Stimulated activated CD4-positive, alpha-beta T cell treated with anti-CD3 and anti-CD28 coated beads, Interleukin-1b, Interleukin-23, amount 100 ng/mL, for 1 hour (primary cell): Measurements from ENCODE around the gene FTO.

Experiments
- DNase-seq, 2 donors: peaks; one replicate each; pipeline ENCODE4 v3.0.0-alpha.2; 2020; ENCODE audit warnings: low read depth in 2 of 2

FTO gene

DNA sequence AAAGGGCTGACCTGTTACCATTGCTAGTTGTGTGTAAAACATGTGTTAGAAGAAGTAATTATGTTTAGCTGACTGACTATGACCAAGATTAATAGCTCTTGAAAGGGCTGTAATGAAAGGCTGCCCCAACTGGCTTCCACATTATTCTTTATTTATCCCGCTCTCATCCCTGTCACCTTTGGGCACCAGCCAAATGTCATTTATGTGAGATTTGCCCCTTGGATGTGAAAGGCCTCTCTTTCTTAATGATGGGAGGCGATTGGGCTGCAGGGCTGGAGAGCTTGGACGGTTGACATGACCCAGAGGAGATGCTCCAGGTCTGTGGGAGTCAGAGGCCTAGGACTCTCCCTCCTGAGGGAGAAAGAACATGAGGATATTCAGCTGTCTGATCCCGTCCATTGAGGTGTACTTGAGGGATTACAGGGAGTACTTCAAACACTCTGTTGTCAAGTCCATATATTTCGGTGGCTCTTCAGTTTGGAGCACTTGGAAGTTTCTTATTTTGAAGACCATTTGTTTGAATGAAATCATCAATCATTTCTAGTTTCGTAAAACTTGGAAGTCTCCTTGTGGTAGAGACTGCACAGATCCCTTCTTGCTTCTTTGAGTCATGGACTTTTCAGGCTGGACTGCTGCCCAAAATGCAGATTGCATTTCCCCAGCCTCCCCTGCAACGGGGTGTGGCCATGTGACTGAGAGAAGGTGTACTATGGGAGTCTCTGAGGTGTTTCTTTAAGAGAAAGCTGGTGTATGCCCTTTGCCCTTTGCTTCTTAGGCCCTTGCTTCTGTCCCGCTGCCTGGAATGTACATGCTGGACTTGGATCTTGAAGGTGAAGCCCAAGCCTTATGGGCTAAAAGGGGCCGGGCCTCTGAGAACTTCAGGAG lies 51.3 kb downstream of the FTO start:
- no peak for DNase-seq

DNA sequence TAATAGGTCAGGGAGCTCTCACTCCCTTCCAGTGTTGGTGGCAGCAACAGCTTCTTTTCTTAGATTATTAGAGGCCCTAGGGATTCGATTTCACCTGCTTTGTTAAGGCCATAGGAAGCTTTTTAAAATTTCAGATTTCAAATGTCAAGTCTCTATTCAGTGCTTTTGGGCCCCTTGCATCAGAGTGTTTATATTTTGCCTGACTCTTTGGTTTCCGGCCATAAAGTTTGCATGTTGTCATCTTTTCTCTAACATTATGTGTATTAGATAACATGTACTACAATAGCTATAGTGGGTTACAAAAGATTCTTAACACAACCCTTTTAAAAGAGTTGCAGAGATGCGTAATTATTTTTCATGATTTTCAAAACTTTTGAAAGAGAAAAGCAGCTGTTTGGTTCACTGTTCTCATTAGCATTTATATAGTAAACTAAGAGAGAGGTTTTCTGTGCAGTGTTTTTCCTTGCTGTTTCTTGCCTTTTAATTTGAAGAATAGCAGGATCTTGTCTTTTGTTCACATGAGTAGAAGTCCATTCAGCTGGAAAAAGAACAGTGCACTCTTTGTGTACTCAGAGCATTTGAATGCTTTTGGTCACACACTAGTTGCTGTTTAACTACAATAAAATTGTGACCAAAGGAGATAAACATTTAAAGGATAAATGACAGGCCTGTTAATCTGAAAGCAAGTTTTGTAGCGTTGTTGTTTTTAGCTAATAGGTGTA lies 52.5 kb downstream of the FTO start:
- DNase-seq = no peak

DNA sequence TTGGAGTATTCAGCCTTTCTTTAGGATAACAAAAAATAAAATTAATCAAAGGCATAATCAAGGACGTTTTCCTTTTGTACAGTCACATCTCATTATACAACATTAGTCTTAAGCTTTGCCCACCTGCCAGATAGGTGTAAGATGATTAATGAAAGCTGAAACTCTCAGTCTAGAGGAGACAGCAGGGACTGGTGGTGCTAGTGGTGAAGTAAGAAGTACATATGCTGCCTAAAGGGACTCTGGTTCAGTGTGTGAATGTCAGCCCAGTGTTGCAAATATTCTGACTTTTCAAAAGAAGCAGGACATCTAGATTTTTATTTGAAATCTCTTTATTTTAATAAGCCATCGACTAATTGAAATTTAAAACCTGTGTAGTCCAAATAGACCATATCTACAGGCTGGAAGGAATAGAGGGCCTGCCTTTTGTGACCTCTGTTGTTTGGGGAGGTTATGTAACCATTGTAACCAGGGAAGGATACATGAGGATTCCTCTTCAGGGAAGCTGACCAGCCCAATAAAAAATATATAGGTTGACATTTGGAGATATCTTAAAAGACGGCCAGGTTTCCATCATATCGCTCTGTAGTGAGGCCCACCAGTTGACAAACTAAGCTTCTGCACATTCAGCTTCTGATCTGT lies 54.1 kb downstream of the FTO start:
- DNase-seq = no peak

DNA sequence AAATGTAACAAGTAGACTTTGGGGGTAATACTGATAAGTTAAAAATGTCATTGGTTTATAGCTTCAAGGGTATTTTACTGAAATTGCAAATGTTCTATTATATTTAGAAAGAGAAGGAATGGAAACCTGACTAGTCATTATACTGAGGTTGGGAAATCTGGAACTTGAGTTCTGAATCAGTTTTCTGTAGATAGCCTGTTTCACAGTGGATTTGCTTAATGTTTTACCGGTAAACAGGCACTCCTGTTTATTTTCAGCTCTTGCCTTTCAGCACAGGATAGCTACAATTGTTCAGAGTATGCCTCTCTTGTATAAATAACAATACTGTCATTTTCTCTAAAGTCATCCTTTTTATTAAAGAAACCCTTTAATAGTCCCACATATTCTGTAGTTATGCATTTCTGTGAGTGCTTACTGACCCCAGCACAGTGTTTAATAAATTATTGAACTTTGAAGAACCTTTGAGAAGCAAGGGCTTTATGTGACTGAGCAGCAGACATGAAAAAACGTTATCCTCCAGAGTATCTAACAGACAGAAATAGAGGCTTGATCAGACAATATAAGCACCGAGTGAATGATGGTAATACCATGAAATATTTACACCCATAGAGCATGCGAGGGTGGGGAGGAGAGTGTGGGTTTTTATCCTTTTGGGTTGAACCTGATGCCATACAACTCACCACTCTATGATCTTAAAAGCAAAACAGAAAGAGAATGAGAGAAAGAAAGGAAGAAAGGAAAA lies 58.2 kb downstream of the FTO start:
- no peak for DNase-seq

DNA sequence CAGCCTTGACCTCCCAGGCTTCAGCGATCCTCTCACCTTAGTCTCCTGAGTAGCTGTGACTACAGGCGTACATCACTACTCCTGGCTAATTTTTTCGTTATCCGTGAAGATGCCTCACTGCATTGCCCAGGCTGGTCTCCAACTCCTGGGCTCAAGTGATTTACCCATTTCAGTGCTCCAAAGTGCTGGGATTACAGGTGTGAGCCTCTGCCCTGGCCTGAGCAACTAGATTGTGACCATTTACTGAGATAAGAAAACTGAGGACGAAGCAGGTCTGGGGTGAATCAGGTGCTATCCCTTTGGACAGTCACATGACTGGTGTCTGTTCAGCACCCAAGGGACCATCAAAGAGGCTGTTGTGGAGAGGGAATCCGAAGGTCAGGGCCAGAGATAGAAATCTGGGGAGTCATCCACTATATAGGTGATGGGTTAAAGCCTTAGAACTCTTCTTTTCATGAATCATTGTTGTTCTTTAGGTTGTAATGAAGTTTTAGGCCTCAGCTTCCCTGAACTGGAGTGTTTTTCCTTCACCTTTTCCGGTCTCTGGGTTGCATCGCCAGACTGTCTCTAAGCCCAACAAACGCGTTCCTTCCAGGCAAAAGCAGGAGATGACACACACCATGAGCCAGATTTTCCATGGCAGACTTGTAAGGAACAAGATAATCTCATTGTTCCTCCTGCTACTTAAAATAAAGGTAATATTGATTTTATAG lies 62.5 kb downstream of the FTO start:
- DNase-seq = no peak

DNA sequence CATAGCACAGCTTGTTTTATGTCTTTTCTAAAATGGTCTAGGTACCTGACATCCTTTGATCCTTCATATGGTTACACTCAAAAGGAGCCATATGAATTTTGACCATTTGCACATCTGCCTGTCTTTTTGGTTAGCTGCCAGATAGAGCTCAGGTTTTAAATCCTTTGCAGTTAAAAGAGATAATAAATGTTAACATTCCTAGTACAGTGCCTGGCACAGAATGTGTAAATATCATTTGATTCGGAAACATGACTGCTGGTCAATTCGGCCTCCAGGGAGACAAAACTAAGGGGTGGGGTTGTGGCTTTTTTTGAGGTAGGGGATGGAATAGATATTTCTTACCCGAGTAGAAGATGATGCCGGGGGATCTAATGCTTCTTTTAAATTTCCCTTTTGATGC lies 64.2 kb downstream of the FTO start:
- DNase-seq = no peak

DNA sequence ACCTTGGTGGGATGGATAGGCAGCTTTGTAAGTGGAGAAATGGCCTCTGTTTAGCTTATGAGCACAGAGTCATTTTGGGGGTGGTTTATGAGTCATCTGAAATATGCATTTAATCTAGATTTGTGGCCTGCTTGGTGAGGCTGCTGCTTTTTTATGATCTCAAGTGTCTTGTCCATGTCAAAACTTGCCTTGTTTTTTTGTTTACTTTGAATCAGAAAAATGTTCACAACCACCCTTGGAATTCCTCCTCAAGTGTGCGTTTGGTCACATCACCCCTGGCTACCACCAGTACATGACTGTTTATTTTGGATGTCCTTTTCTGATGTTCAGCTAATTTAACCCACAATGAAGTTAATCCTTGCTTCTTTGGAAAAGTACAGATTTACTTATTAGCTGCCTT lies 64.6 kb downstream of the FTO start:
- DNase-seq = no peak

DNA sequence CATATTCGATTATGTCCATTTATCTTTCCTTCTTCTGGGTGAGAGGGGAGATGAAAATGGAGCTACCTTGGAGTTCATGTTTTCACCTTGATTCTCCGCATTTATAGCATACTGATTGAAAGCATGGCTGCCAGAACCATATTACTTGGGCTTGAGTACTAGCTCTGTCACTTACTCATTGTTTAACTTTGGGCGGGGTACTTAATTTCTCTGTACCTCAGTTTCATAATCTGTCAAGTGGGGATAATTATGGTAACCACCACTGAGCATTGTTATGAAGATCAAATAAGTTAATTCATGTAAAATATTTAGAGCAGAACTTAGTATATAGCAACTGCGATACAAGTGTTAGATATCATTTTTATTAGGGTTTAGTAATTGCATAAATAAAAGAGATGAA lies 65.2 kb downstream of the FTO start:
- no peak for DNase-seq

DNA sequence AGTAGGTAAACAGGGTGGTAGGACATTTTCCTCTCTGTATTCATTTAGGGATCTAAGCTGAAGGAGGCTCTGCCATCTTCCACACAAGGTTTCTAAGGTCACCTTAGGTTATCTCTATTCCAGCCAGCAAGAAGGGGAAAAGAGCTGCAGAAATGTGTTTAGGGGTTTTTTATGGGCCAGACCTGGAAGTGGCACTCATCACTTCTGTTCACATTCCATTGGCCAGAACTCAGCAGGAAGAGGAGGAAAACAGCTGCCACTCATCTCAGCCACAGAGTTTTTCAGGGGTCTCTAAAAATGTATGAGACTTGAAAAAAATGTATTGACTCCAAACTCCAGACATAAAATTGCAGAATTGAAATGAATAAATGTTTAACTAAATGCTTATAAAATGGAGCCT lies 65.8 kb downstream of the FTO start:
- no peak for DNase-seq

DNA sequence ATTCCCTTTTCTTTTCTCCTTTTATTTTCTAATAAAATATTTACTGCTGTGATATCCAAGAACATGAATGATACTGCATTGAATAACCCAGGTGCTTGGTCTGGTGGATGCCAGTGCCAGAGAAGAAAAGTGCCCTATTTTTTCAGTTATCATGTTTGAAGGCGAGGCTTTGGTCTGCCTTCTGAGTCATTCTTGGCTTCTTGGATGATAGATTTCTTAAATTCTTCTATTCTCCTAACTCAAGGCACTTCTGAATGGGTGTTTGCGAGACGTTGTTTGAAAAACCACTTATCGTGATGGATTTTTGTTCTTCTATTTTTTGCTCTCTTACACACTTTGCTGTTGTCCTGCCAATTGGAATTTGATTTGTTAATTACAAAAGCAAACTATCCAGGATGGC lies 66.7 kb downstream of the FTO start:
- DNase-seq = no peak

DNA sequence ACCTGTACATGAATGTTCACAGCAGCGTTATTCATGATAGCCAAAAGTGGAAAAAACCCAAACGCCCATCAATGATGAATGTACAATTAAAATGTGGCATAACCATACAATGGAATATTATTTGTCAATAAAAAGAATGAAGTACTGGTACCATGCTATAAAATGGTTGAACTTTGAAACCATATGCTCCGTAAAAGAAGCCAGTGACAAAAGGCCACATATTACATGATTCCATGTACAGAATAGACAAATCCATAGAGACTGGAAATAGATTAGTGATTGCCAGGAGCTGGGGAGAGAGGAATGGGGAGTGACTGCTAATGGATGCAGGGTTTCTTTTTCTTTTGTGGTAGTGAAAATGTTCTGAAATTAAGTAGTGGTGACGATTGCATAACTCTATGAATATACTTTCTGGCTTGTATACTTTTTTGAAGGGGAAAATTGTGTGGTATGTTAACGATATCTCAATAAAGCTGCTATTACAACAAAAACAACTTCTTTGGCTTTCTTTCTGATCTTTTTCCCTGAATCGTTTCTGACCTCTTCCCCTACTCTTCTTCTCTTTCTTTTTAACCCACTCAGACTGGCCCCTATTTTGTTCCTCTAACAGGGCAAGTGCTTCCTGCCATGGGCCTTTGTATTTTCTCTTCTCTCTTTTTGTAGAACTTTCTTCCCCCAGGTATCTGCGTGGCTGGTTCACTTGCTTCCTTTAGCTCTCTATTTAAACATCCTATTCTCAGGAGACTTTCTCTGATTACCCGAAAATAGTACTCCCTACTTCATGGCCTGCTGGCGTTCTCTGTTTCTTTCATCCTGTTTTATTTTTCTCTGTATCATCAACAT lies 67.9 kb downstream of the FTO start:
- DNase-seq = no peak

DNA sequence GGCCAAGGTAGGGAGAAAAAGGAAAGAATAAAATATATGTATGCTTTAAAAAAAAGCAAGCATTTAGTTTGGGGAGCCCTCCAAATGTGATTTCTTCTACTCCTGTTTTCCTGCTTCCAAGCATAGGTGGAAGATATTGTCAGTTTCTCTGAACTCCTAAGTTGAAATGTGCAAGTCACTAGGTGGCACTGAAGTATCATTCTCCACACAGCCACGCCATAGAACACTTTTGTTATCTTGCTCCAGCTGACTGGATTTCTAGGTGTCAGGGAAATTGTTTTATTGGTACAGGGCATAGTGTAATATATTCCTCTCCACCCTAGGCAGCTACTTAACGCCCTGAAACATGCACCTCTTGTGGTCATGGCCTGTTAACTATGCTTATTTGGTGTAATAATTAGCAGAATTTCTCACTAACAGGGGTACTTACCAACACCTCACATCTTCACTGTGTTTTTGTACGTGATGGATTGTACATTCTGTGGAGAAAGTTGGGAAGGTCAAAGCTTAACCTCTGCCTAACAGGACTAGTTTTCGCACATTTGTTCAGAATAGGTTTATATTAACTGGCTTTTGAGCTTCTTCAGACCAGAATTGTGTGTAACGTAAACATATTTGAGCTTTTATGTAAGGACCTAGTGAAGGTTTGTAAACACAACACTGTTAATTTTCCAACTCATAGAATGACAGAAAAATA lies 69.3 kb downstream of the FTO start:
- DNase-seq = no peak

DNA sequence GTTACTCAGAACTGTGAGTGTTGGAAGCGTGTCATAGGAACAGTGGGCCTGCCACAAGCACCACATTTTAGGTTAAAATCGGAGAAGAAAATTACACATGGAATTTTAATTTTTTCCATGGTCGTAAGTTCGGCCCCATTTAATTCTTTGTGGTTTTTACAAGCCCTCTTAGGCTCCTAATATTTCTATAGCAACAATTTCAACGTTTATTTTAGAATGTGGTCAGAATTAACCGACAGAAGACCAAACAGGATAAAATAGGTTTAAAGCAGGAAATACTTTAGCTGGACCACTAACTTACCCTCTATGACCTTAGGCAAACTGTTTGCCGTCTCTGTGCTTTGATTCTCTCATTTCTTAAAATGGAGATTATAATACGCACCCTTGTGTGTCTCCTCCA lies 69.9 kb downstream of the FTO start:
- DNase-seq = no peak

DNA sequence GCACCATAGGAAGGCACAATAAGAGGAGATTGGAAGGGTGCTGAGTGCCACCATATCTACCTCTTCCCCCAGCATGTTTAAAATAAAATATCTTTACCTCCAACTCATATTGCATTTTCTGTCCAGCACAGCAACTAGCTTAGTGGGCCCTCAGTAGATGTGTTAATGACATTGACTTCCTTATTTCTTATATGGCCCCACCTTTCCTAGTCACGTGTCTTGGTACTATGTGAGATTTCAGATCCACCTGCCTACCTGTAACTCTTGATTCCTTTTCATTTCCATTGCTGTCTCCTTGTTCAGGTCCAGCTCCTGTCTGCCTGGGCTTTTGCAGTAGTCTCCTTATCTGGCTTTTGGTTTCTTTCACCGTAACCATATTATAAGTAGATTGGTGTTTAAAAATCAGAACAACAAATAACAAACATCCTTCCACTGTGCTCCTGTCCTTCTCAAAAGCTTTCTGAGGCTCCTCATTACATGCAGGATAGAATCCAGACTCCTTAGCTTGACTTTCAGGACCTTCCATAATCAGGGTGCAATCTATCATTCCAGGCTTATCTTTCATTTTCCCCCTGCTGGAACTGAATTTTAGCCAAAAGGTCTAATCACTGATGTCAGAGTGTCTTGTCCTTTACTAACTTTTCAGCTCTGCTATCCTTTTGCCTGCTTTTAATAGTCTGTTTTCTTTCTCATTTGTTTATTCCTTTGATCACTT lies 71.3 kb downstream of the FTO start:
- no peak for DNase-seq

DNA sequence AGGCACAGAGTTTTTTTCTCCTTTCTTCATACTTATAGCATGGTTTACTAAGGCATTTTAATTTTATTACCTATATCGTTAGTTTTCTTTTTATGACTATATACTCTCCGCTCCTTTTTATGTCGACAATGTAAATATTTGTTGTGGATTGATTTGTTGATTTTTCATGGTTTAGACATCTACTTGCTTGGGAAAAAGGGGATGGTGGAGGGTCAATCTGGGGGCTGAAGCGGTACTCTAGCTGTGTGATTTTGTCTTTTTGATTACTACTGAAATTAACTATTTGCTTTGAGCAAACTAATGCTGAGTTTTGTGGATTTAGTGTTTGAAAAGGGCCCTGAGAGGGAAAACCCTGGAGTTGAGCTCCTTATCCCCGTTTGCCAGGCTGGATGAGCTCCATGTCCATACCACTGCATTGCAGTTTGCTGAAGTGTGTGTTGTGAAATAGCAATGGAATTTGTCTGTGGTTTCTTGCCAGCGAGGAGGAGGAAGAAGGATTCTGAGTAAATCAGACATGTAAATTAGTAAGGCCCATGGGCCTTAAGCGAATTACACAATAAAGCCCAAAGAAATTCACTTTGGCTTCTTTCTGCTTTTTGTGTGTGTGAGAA lies 72.0 kb downstream of the FTO start:
- DNase-seq = no peak

DNA sequence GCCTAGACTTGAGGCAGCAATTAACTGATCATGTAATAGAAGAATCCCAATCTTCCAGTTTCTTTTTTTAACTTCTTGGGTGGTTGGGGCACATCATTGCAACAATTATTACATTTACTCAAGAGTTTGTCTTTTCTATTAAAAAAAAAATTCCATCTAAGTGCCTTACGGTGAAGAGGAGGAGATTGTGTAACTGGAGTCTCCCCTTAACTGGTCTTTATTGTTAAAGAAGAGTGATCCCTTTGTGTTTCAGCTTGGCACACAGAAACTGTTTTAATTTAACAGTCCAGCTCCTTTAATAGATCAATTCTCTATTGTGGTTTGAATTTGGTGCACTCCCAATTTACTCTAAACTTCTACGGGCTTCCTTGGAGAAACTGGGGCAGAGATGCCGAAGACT lies 75.2 kb downstream of the FTO start:
- no peak for DNase-seq

DNA sequence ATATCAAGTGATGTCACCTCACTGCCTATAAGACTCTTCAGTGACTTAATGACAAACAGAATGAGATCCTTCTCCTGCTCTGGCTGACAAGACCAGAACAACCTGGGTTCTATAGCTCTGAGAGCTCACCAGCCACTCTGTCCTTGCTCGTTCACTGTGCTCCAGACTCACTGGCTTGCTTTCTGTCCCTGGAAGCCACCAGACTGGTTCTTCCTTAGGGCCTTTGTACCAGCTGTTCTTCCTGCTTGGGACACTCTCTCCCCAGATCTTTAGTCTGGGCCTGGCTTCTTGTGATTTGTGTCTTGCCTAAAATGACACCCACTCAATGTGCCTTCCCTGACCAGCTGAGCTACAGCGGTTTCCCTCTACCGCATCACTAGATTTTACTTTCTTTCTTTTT lies 76.1 kb downstream of the FTO start:
- no peak for DNase-seq

DNA sequence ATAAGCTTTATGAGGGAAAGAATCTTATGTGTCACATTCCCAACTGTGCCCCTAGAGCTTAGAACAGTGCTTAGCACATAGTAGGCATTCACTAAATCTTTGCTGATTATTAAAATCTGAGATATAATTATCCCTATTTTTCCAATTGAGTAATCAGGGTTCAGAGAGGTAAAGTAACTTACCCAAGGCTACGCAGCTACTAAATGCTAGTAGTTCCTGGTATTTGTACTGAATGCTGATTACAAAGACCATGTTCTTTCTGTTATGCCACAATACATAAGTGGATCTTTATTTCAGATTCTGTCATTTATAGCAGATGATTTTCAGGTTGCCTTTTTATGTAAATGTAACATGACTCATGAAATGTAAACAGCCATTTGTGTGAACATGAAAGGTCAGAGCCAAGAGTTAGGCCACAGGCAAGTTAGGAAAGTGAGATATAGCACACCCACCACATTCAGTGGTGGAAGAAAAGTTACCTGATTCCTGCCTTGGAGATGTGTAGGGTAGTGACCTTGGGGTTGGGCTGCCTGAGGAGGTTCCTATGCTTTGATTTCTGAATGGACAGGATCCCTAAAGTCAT lies 77.2 kb downstream of the FTO start:
- DNase-seq = no peak

DNA sequence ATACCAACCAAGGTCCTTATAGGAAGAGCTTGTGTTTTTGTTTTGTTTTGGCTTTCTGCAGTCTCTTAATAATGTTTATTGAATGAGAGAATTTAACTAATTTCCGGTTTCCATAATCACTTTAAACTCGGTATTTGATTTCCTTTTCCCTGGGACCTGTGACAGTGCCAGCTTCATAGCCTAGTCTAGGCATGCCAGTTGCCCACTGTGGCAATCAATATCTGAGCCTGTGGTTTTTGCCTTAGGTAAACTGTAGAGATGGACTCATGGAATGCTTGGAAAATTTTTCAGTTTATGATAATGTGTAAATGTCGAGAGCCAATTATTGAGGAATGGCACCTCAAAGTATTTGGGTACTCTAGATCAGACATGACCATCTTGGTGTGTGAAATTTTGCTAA lies 78.2 kb downstream of the FTO start:
- DNase-seq = no peak
